Spleen (tissue), 7 donors: ENCODE data around the gene MSI2.

ENCODE experiments used
- CTCF ChIP-seq, 11 experiments: fragments of 200-600 bp in 7 of 11; fragments of 450-650 bp in 4 of 11; sonication (generic) in 4 of 11; IDR thresholded peaks in 8 of 11; conservative IDR thresholded peaks in 3 of 11; 1 replicate in 7 of 11; 2 replicates in 4 of 11; pipeline versions ENCODE4 v1.4.0 to v1.8.0; 2016 to 2021; ENCODE audit warnings: antibody characterized with exemption in 11 of 11, inconsistent platforms in 4 of 11, mild to moderate bottlenecking in 1 of 11
- POLR2AphosphoS5 ChIP-seq, 3 donors: sonication (generic); formaldehyde crosslinking; IDR thresholded peaks; one replicate each; pipeline ENCODE4 v1.5.1; 2017; ENCODE audit warnings: antibody characterized with exemption in 3 of 3
- donor health status: DM: no; HTN: no; CAD: no; lungs with moderate emphysema.
- donor health status: DM: no; HTN: no; CAD: no.
- donor health status: DM: no; HTN: no; CAD: no.

GRCh38 chr17:57662041-57662440 lies 405.7 kb downstream of the MSI2 start:
- TF ChIP-seq POLR2AphosphoS5 (IDR thresholded peaks at IDR 0.05), result no peak
- no peak for TF ChIP-seq CTCF (IDR thresholded peaks at IDR 0.05 in 8 of 11, conservative IDR thresholded peaks at IDR 0.05 in 3 of 11)
